HUES6 (cell line): ENCODE results near the gene COL20A1.
"Not testable (repeated sequence)": the region's sequence is repeated elsewhere in the genome, so short reads cannot be mapped to it uniquely, and the experiment has no call there.

Source experiments
- H3K27ac ChIP-seq: 2 replicates; pipeline ENCODE4 v1.7.0; 2013; ENCODE audit warnings: low read depth, mild to moderate bottlenecking, low read length, inconsistent platforms
- H3K27me3 ChIP-seq: 2 replicates; pipeline ENCODE4 v1.6.1; 2013; ENCODE audit warnings: low read length; ENCODE audit not compliant: control insufficient read depth, insufficient read depth
- H3K36me3 ChIP-seq: 2 replicates; pipeline ENCODE4 v1.6.1; 2013; ENCODE audit warnings: low read length; ENCODE audit not compliant: control insufficient read depth, insufficient read depth
- H3K4me1 ChIP-seq: 2 replicates; pipeline ENCODE4 v1.6.1; 2013; ENCODE audit warnings: low read length; ENCODE audit not compliant: control insufficient read depth, insufficient read depth
- H3K4me3 ChIP-seq: 2 replicates; pipeline ENCODE4 v1.5.1; 2013; ENCODE audit warnings: low read depth, low read length
- H3K9ac ChIP-seq: one replicate; pipeline ENCODE4 v1.6.1; 2013; ENCODE audit warnings: mild to moderate bottlenecking, low read length
- H3K9me3 ChIP-seq: 2 replicates; pipeline ENCODE4 v1.6.1; 2013; ENCODE audit warnings: low read depth, low read length; ENCODE audit not compliant: control insufficient read depth, insufficient read depth

Gene COL20A1

GRCh38 chr20:63303095-63303666 is 10.2 kb downstream of the COL20A1 start:
- Histone ChIP-seq H3K4me3 (no peak overlapping the region), H3K36me3 (no peaks in the 10 kb centered on the region), H3K27ac (no peak overlapping the region), H3K9me3 (0 out of 2 replicates have a peak, but pooled peaks cover 3% of the 10 kb centered on the region), H3K4me1 (no peaks in the 10 kb centered on the region), H3K9ac (no peak overlapping the region), H3K27me3 (peaks cover 4% of the 10 kb centered on the region; the same call in 1 of the 2 replicates)

- Histone ChIP-seq H3K36me3 (no peaks in the 10 kb centered on the region), H3K4me1 (no peaks in the 10 kb centered on the region), H3K9ac (no peak overlapping the region), H3K9me3 (0 out of 2 replicates have a peak, but pooled peaks cover 3% of the 10 kb centered on the region), H3K4me3 (no peak overlapping the region), H3K27ac (no peak overlapping the region), H3K27me3 (peaks cover 4% of the 10 kb centered on the region; the same call in 1 of the 2 replicates)
Measured at GRCh38 chr20:63305393-63305792, 12.4 kb downstream of the COL20A1 start.

GRCh38 chr20:63305933-63306672 is 13.1 kb downstream of the COL20A1 start:
- not testable (repeated sequence) for H3K27me3 ChIP-seq, H3K9me3 ChIP-seq, H3K9ac ChIP-seq, H3K4me1 ChIP-seq, H3K4me3 ChIP-seq, H3K27ac ChIP-seq, H3K36me3 ChIP-seq

- Histone ChIP-seq H3K36me3 (no peaks in the 10 kb centered on the region), H3K4me3 (no peak overlapping the region), H3K9ac (no peak overlapping the region), H3K27ac (no peak overlapping the region), H3K9me3 (no peaks in the 10 kb centered on the region), H3K4me1 (no peaks in the 10 kb centered on the region), H3K27me3 (peaks cover 4% of the 10 kb centered on the region; the same call in 1 of the 2 replicates)
Measured at GRCh38 chr20:63306673-63307537, 13.9 kb downstream of the COL20A1 start.

GRCh38 chr20:63307538-63308217 is 14.7 kb downstream of the COL20A1 start:
- Histone ChIP-seq H3K9ac (no peak overlapping the region), H3K4me3 (no peak overlapping the region), H3K9me3 (no peaks in the 10 kb centered on the region), H3K4me1 (no peaks in the 10 kb centered on the region), H3K27ac (no peak overlapping the region), H3K27me3 (peaks cover 3% of the 10 kb centered on the region; the same call in 1 of the 2 replicates), H3K36me3 (no peaks in the 10 kb centered on the region)

- Histone ChIP-seq H3K9me3 (no peaks in the 10 kb centered on the region), H3K9ac (no peak overlapping the region), H3K27ac (no peak overlapping the region), H3K36me3 (no peaks in the 10 kb centered on the region), H3K4me3 (no peak overlapping the region), H3K27me3 (no peaks in the 10 kb centered on the region), H3K4me1 (no peaks in the 10 kb centered on the region)
Measured at GRCh38 chr20:63308218-63308911, 15.4 kb downstream of the COL20A1 start.

- no peaks in the 10 kb centered on the region for H3K9me3 ChIP-seq
- no peak overlapping the region for H3K4me3 ChIP-seq
- no peaks in the 10 kb centered on the region for H3K36me3 ChIP-seq
Measured at GRCh38 chr20:63309261-63310071, 16.5 kb downstream of the COL20A1 start.

GRCh38 chr20:63310265-63310991 is 17.4 kb downstream of the COL20A1 start:
- Histone ChIP-seq H3K27me3 (no peaks in the 10 kb centered on the region), H3K9me3 (no peaks in the 10 kb centered on the region), H3K9ac (no peak overlapping the region), H3K4me1 (no peaks in the 10 kb centered on the region), H3K36me3 (no peaks in the 10 kb centered on the region), H3K27ac (no peak overlapping the region), H3K4me3 (no peak overlapping the region)

More at GRCh38 chr20:63309261-63310071, 16.5 kb downstream of the COL20A1 start:
- Histone ChIP-seq H3K27ac (no peak overlapping the region), H3K27me3 (no peaks in the 10 kb centered on the region), H3K4me1 (no peaks in the 10 kb centered on the region), H3K9ac (no peak overlapping the region)

- no peaks in the 10 kb centered on the region for H3K36me3 ChIP-seq
- H3K4me1 ChIP-seq = no peaks in the 10 kb centered on the region
- no peaks in the 10 kb centered on the region for H3K9me3 ChIP-seq
- H3K27ac ChIP-seq = no peak overlapping the region
- no peak overlapping the region for H3K4me3 ChIP-seq
- no peaks in the 10 kb centered on the region for H3K27me3 ChIP-seq
- no peak overlapping the region for H3K9ac ChIP-seq
Measured at GRCh38 chr20:63311186-63311832, 18.3 kb downstream of the COL20A1 start.
